ENCODE results near the gene TSPAN14. TPM values are rescaled to one million over a fixed set of nuclear protein-coding genes. Genes with fewer than 3 reads are reported as not detected.

The TSPAN14 gene
- total RNA-seq, 1 donor from 2014 or later = 57.4 TPM

GRCh38 chr10:80411681-80412220 lies 42.4 kb upstream of the TSPAN14 start:
- Mint-ChIP-seq H3K27ac (ENCODE audit: unreplicated experiment) (peak overlapping the region; percentile 73), H3K9me3 (ENCODE audit: low read depth) (no peaks in the 10 kb centered on the region), H3K36me3 (ENCODE audit: low read depth) (no peaks in the 10 kb centered on the region), H3K4me3 (ENCODE audit: unreplicated experiment) (no peak overlapping the region), H3K4me1 (ENCODE audit: low read depth) (peaks cover 84% of the 10 kb centered on the region), H3K27me3 (ENCODE audit: low read depth) (no peaks in the 10 kb centered on the region)
- DNase-seq (ENCODE audit: low spot score) = no peak
- no peak for TF ChIP-seq CTCF (IDR thresholded peaks at IDR 0.05)

GRCh38 chr10:80412486-80412885 lies 41.6 kb upstream of the TSPAN14 start:
- no peaks in the 10 kb centered on the region for H3K9me3 Mint-ChIP-seq (ENCODE audit: low read depth)
- H3K4me1 Mint-ChIP-seq (ENCODE audit: low read depth) = peaks cover 91% of the 10 kb centered on the region
- no peaks in the 10 kb centered on the region for H3K36me3 Mint-ChIP-seq (ENCODE audit: low read depth)
- H3K27me3 Mint-ChIP-seq (ENCODE audit: low read depth) = no peaks in the 10 kb centered on the region
- peak overlapping the region; percentile 7 for H3K4me3 Mint-ChIP-seq (ENCODE audit: unreplicated experiment)
- TF ChIP-seq CTCF (IDR thresholded peaks at IDR 0.05) = no peak
- no peak for DNase-seq (ENCODE audit: low spot score)
- H3K27ac Mint-ChIP-seq (ENCODE audit: unreplicated experiment) = peak overlapping the region; percentile 75

- no peaks in the 10 kb centered on the region for H3K9me3 Mint-ChIP-seq (ENCODE audit: low read depth)
- TF ChIP-seq CTCF (IDR thresholded peaks at IDR 0.05) = no peak
- DNase-seq (ENCODE audit: low spot score) = no peak
- peak overlapping the region; percentile 59 for H3K4me3 Mint-ChIP-seq (ENCODE audit: unreplicated experiment)
- no peaks in the 10 kb centered on the region for H3K36me3 Mint-ChIP-seq (ENCODE audit: low read depth)
- peaks cover 89% of the 10 kb centered on the region for H3K4me1 Mint-ChIP-seq (ENCODE audit: low read depth)
- H3K27ac Mint-ChIP-seq (ENCODE audit: unreplicated experiment) = peak overlapping the region; percentile 94
- H3K27me3 Mint-ChIP-seq (ENCODE audit: low read depth) = no peaks in the 10 kb centered on the region
Observed at GRCh38 chr10:80413271-80413996, 40.7 kb upstream of the TSPAN14 start.

GRCh38 chr10:80414142-80414895 lies 39.8 kb upstream of the TSPAN14 start:
- Mint-ChIP-seq H3K27ac (ENCODE audit: unreplicated experiment) (peak overlapping the region; percentile 94), H3K4me1 (ENCODE audit: low read depth) (peaks cover 88% of the 10 kb centered on the region), H3K36me3 (ENCODE audit: low read depth) (no peaks in the 10 kb centered on the region), H3K9me3 (ENCODE audit: low read depth) (no peaks in the 10 kb centered on the region), H3K4me3 (ENCODE audit: unreplicated experiment) (peak overlapping the region; percentile 59), H3K27me3 (ENCODE audit: low read depth) (no peaks in the 10 kb centered on the region)
- no peak for DNase-seq (ENCODE audit: low spot score)
- no peak for TF ChIP-seq CTCF (IDR thresholded peaks at IDR 0.05)

GRCh38 chr10:80415734-80416478 lies 38.2 kb upstream of the TSPAN14 start:
- peak overlapping the region; percentile 37 for H3K4me3 Mint-ChIP-seq (ENCODE audit: unreplicated experiment)

More at GRCh38 chr10:80415734-80416478, 38.2 kb upstream of the TSPAN14 start:
- Mint-ChIP-seq H3K36me3 (ENCODE audit: low read depth) (peaks cover 2% of the 10 kb centered on the region), H3K27ac (ENCODE audit: unreplicated experiment) (peak overlapping the region; percentile 84), H3K27me3 (ENCODE audit: low read depth) (no peaks in the 10 kb centered on the region), H3K9me3 (ENCODE audit: low read depth) (no peaks in the 10 kb centered on the region), H3K4me1 (ENCODE audit: low read depth) (peaks cover 72% of the 10 kb centered on the region)
- no peak for TF ChIP-seq CTCF (IDR thresholded peaks at IDR 0.05)
- no peak for DNase-seq (ENCODE audit: low spot score)
